HepG2 (cell line): ENCODE results near the gene ADAMTS4. TPM values are rescaled to one million over a fixed set of nuclear protein-coding genes. Genes with fewer than 3 reads are reported as not detected.

Experiments
- AFF4 ChIP-seq: sonication (generic); formaldehyde crosslinking; IDR thresholded peaks from 2 replicates; pipeline ENCODE4 v1.4.0; 2020; ENCODE audit warnings: missing genetic modification reagents
- CAMTA2 ChIP-seq: sonication (generic); formaldehyde crosslinking; IDR thresholded peaks from 2 replicates; pipeline ENCODE4 v1.4.0; 2020; ENCODE audit warnings: mild to moderate bottlenecking, missing genetic modification reagents, borderline replicate concordance
- ELF3 ChIP-seq: IDR thresholded peaks from 2 replicates; pipeline ENCODE4 v1.6.1; 2016; ENCODE audit warnings: missing genetic modification reagents, missing compliant biosample characterization
- HDAC2 ChIP-seq: sonication (generic); formaldehyde crosslinking; IDR thresholded peaks from 2 replicates; pipeline ENCODE4 v1.4.0; 2020; ENCODE audit warnings: missing genetic modification reagents
- HOXA3 ChIP-seq: sonication (generic); formaldehyde crosslinking; IDR thresholded peaks from 2 replicates; pipeline ENCODE4 v1.5.0; 2020; ENCODE audit warnings: missing genetic modification reagents
- KDM5A ChIP-seq: fragments of 200-600 bp; sonication (generic); IDR thresholded peaks from 2 replicates; pipeline ENCODE4 v1.7.0; 2018; ENCODE audit warnings: antibody characterized with exemption, mild to moderate bottlenecking, low read length, borderline replicate concordance
- MTERF4 ChIP-seq: sonication (generic); formaldehyde crosslinking; IDR thresholded peaks from 2 replicates; pipeline ENCODE4 v1.8.0; 2023; ENCODE audit warnings: mild to moderate bottlenecking, missing genetic modification reagents
- MYC ChIP-seq: sonication (generic); formaldehyde crosslinking; IDR thresholded peaks from 2 replicates; pipeline ENCODE4 v1.9.0; 2021; ENCODE audit warnings: missing genetic modification reagents, borderline replicate concordance
- NCOR1 ChIP-seq: fragments of 200-600 bp; sonication (generic); IDR thresholded peaks from 2 replicates; pipeline ENCODE4 v1.7.0; 2017; ENCODE audit warnings: antibody characterized with exemption, low read length, borderline replicate concordance
- NONO ChIP-seq, 2 experiments: fragments of 450-650 bp in 1 of 2; sonication (generic) in 1 of 2; formaldehyde crosslinking in 1 of 2; IDR thresholded peaks in 1 of 2; conservative IDR thresholded peaks in 1 of 2; 2 replicates each; pipeline versions ENCODE4 v1.6.1 to v1.8.0; 2017 to 2022; ENCODE audit warnings: mild to moderate bottlenecking in 1 of 2, missing genetic modification reagents in 1 of 2, moderate library complexity in 1 of 2
- PAXIP1 ChIP-seq: sonication (generic); formaldehyde crosslinking; conservative IDR thresholded peaks from 2 replicates; pipeline ENCODE4 v1.4.0; 2020; ENCODE audit warnings: mild to moderate bottlenecking, missing genetic modification reagents, moderate library complexity
- RBM39 ChIP-seq: fragments of 200-400 bp; formaldehyde crosslinking; IDR thresholded peaks from one replicate; pipeline ENCODE4 v1.6.1; 2018; ENCODE audit warnings: antibody characterized with exemption, mild to moderate bottlenecking, low read depth, low read length; ENCODE audit not compliant: poor library complexity, severe bottlenecking
- REPIN1 ChIP-seq: sonication (generic); formaldehyde crosslinking; IDR thresholded peaks from 2 replicates; pipeline ENCODE4 v1.8.0; 2022; ENCODE audit warnings: missing genetic modification reagents, low read depth, mild to moderate bottlenecking, borderline replicate concordance
- U2AF1 ChIP-seq: fragments of 200-400 bp; formaldehyde crosslinking; optimal IDR thresholded peaks from 2 replicates; pipeline ENCODE3; 2017; ENCODE audit warnings: mild to moderate bottlenecking, low read depth, low read length
- ZBTB37 ChIP-seq: sonication (generic); formaldehyde crosslinking; IDR thresholded peaks from 2 replicates; pipeline ENCODE4 v1.4.0; 2020; ENCODE audit warnings: mild to moderate bottlenecking, missing genetic modification reagents
- ZFP36L1 ChIP-seq: sonication (generic); formaldehyde crosslinking; IDR thresholded peaks from 2 replicates; pipeline ENCODE4 v1.8.0; 2022; ENCODE audit warnings: mild to moderate bottlenecking, missing genetic modification reagents, moderate library complexity
- ZNF414 ChIP-seq: sonication (generic); formaldehyde crosslinking; IDR thresholded peaks from 2 replicates; pipeline ENCODE4 v1.5.0; 2020; ENCODE audit warnings: missing genetic modification reagents
- ZSCAN12 ChIP-seq: sonication (generic); formaldehyde crosslinking; IDR thresholded peaks from 2 replicates; pipeline ENCODE4 v1.9.0; 2021; ENCODE audit warnings: mild to moderate bottlenecking, missing genetic modification reagents
- polyA plus RNA-seq, 8 experiments: library from polyadenylated mRNA; depleted of rRNA in 3 of 8; stranded (reverse) in 7 of 8; unstranded in 1 of 8; fragments of >200 nt; fragmentation: Illumina TruSeq in 4 of 8; extraction: Trizol in 4 of 8; gene quantifications; 2 replicates each; pipeline versions ENCODE4 v1.2.1 to v1.2.3, GENCODE V29; 2011 to 2016; ENCODE audit warnings: low read depth in 4 of 8, missing spikeins in 1 of 8, mixed read lengths in 1 of 8; ENCODE audit not compliant: insufficient read depth in 1 of 8
- total RNA-seq, 5 experiments: library from RNA; depleted of rRNA; stranded (reverse); fragments of >200 nt; fragmentation: Illumina TruSeq; extraction: Trizol; gene quantifications; 2 replicates each; pipeline ENCODE4 v1.2.3, GENCODE V29; 2016; ENCODE audit warnings: low read depth in 1 of 5

ADAMTS4 gene
- total and polyA plus RNA-seq, 2 of the 13 experiments (the other 11 are each of a cell fraction or from before 2014, with no cell fraction given): 0.51 to 1.7 TPM

- no peak for TF ChIP-seq AFF4 (CRISPR knock-in tag)
- TF ChIP-seq U2AF1: no peak
- no peak; the same call in 1 of the 2 replicates for TF ChIP-seq MTERF4
- TF ChIP-seq REPIN1 (CRISPR knock-in tag): no peak
- TF ChIP-seq RBM39: no peak
- peak; percentile 43; the same call in 1 of the 2 replicates for TF ChIP-seq HOXA3 (CRISPR knock-in tag)
- TF ChIP-seq ZNF414 (CRISPR knock-in tag): no peak
- no peak for TF ChIP-seq ZFP36L1 (CRISPR knock-in tag)
- TF ChIP-seq KDM5A: no peak; the same call in 1 of the 2 replicates
- TF ChIP-seq ZSCAN12: no peak
- TF ChIP-seq ZBTB37: no peak
- TF ChIP-seq NONO (IDR thresholded peaks at IDR 0.05): no peak
- peak; percentile 57; the same call in 1 of the 2 replicates for TF ChIP-seq NONO (CRISPR knock-in tag; conservative IDR thresholded peaks at IDR 0.05)
- peak; percentile 13; the same call in 1 of the 2 replicates for TF ChIP-seq ELF3
- no peak for TF ChIP-seq NCOR1
- TF ChIP-seq HDAC2 (CRISPR knock-in tag): no peak
- TF ChIP-seq MYC (CRISPR knock-in tag): peak; percentile 23; the same call in 1 of the 2 replicates
- TF ChIP-seq PAXIP1 (CRISPR knock-in tag): 0 out of 2 replicates have a peak, but pooled peaks have one; percentile 4
- no peak for TF ChIP-seq CAMTA2
Measured at GRCh38 chr1:161227196-161227871, 28.5 kb upstream of the ADAMTS4 start (continued).
